Natural killer cell treated with Interleukin-12 subunit alpha and Interleukin-12 subunit beta and Interleukin-15 and Interleukin-18, amount 100 ng/mL, for 72 hours (primary cell): Measurements from ENCODE around the gene TRIM22. TPM values are rescaled to one million over a fixed set of nuclear protein-coding genes. Genes with fewer than 3 reads are reported as not detected.
A peak's percentile ranks its signal among the peaks of the same experiment; 100 is the strongest.
"Not testable (repeated sequence)": the region's sequence is repeated elsewhere in the genome, so short reads cannot be mapped to it uniquely, and the experiment has no call there.

Source experiments
- ATAC-seq, 2 donors: fragments of 150-1000 bp; cut with Tn5 transposase in 1 of 2; sonication (Bioruptor Pico), chemical (Tn5 transposase) in 1 of 2; 2 replicates each; pipeline ENCODE4 v1.10.0; 2021
- DNase-seq: peaks from one replicate; pipeline ENCODE4 v3.0.0; 2022; ENCODE audit warnings: low spot score
- H3K27ac Mint-ChIP-seq, 2 donors: 1 replicate in 1 of 2; 2 replicates in 1 of 2; pipeline ENCODE4 v1.8.0; 2022; ENCODE audit warnings: mixed read lengths in 2 of 2, mild to moderate bottlenecking in 1 of 2, moderate library complexity in 1 of 2
- H3K27me3 Mint-ChIP-seq, 2 donors: 1 replicate in 1 of 2; 2 replicates in 1 of 2; pipeline ENCODE4 v1.8.0; 2022; ENCODE audit warnings: mixed read lengths in 2 of 2
- H3K36me3 Mint-ChIP-seq: one replicate; pipeline ENCODE4 v1.8.0; 2022; ENCODE audit warnings: mixed read lengths
- H3K4me1 Mint-ChIP-seq, 2 donors: 1 replicate in 1 of 2; 2 replicates in 1 of 2; pipeline ENCODE4 v1.8.0; 2022; ENCODE audit warnings: low read depth in 2 of 2, mixed read lengths in 2 of 2, mild to moderate bottlenecking in 1 of 2
- H3K4me3 Mint-ChIP-seq: one replicate; pipeline ENCODE4 v1.8.0; 2022; ENCODE audit warnings: mixed read lengths
- H3K9me3 Mint-ChIP-seq: 2 replicates; pipeline ENCODE4 v1.8.0; 2022; ENCODE audit warnings: mixed read lengths
- total RNA-seq, 2 donors: library from RNA; stranded (reverse); gene quantifications; one replicate each; pipeline ENCODE4 v1.2.3, GENCODE V29; 2022

The TRIM22 gene
- total RNA-seq, 2 donors from 2014 or later = 89.3 to 144 TPM

- peaks cover 17% of the 10 kb centered on the region for H3K36me3 Mint-ChIP-seq
- H3K27ac Mint-ChIP-seq = peak overlapping the region in 1 of 2 donors; percentile 92
- not testable (repeated sequence) for DNase-seq, H3K4me3 Mint-ChIP-seq, ATAC-seq, H3K9me3 Mint-ChIP-seq, H3K27me3 Mint-ChIP-seq
- peaks cover 34 to 35% of the 10 kb centered on the region in 2 donors for H3K4me1 Mint-ChIP-seq
Observed at GRCh38 chr11:5682890-5683441, 6.6 kb upstream of the TRIM22 start.

- H3K36me3 Mint-ChIP-seq = peaks cover 11% of the 10 kb centered on the region
- not testable (repeated sequence) for DNase-seq, ATAC-seq, H3K27me3 Mint-ChIP-seq, H3K9me3 Mint-ChIP-seq
- peak overlapping the region; percentile 92 to 100 for H3K27ac Mint-ChIP-seq
- peak overlapping the region; percentile 93 for H3K4me3 Mint-ChIP-seq
- peaks cover 39 to 41% of the 10 kb centered on the region in 2 donors for H3K4me1 Mint-ChIP-seq
Observed at GRCh38 chr11:5683620-5684019, 6.0 kb upstream of the TRIM22 start.

GRCh38 chr11:5684036-5684645 is 5.4 kb upstream of the TRIM22 start:
- Mint-ChIP-seq H3K9me3 (no peaks in the 10 kb centered on the region), H3K27ac (peak overlapping the region; percentile 92 to 100), H3K4me1 (peaks cover 34 to 41% of the 10 kb centered on the region in 2 donors), H3K4me3 (peak overlapping the region; percentile 93), H3K36me3 (peaks cover 6% of the 10 kb centered on the region), H3K27me3 (no peaks in the 10 kb centered on the region)
- ATAC-seq = peak; percentile 1 to 37
- no peak for DNase-seq

GRCh38 chr11:5684646-5685362 is 4.8 kb upstream of the TRIM22 start, which contains the start of gene TRIM5:
Gene TRIM5 (minus strand): TSS chr11:5685074. CDS start chr11:5680177, 4,897 bp downstream.
- H3K27ac Mint-ChIP-seq = peak within 1 kb of the TSS; percentile 92 to 100
- peak within 1 kb of the TSS; percentile 93 for H3K4me3 Mint-ChIP-seq
- H3K36me3 Mint-ChIP-seq = no peaks in the 10 kb centered on the region
- H3K27me3 Mint-ChIP-seq = no peaks in the 10 kb centered on the region
- H3K9me3 Mint-ChIP-seq = no peaks in the 10 kb centered on the region
- H3K4me1 Mint-ChIP-seq = peaks cover 35 to 42% of the 10 kb centered on the region in 2 donors
- ATAC-seq (peak; percentile 90 to 96), DNase-seq (peak; percentile 87)

- Mint-ChIP-seq H3K27ac (no peak overlapping the region), H3K36me3 (no peaks in the 10 kb centered on the region), H3K4me1 (peaks cover 44 to 58% of the 10 kb centered on the region in 2 donors), H3K9me3 (no peaks in the 10 kb centered on the region), H3K4me3 (no peak overlapping the region), H3K27me3 (no peaks in the 10 kb centered on the region)
- ATAC-seq = no peak
- DNase-seq = no peak
Observed at GRCh38 chr11:5686426-5686825, 3.2 kb upstream of the TRIM22 start.

- no peaks in the 10 kb centered on the region for H3K27me3 Mint-ChIP-seq
- H3K4me3 Mint-ChIP-seq = peak overlapping the region; percentile 41
- no peak for ATAC-seq
- no peak for DNase-seq
- H3K36me3 Mint-ChIP-seq = no peaks in the 10 kb centered on the region
- peak overlapping the region; percentile 84 to 91 for H3K27ac Mint-ChIP-seq
- H3K9me3 Mint-ChIP-seq = no peaks in the 10 kb centered on the region
- H3K4me1 Mint-ChIP-seq = peaks cover 53 to 66% of the 10 kb centered on the region in 2 donors
Observed at GRCh38 chr11:5688482-5688881, 1.1 kb upstream of the TRIM22 start.

- H3K27me3 Mint-ChIP-seq = no peaks in the 10 kb centered on the region
- H3K36me3 Mint-ChIP-seq = no peaks in the 10 kb centered on the region
- no peaks in the 10 kb centered on the region for H3K9me3 Mint-ChIP-seq
- DNase-seq (no peak), ATAC-seq (no peak)
- H3K4me3 Mint-ChIP-seq = peak overlapping the region; percentile 94
- peak overlapping the region; percentile 84 to 91 for H3K27ac Mint-ChIP-seq
- H3K4me1 Mint-ChIP-seq = peaks cover 46 to 61% of the 10 kb centered on the region in 2 donors
Observed at GRCh38 chr11:5690216-5690615, 626 bp downstream of the TRIM22 start.

GRCh38 chr11:5690736-5691135 is 1.1 kb downstream of the TRIM22 start:
- Mint-ChIP-seq H3K27me3 (no peaks in the 10 kb centered on the region), H3K27ac (peak overlapping the region; percentile 84 to 91), H3K4me3 (peak overlapping the region; percentile 94), H3K36me3 (no peaks in the 10 kb centered on the region), H3K9me3 (no peaks in the 10 kb centered on the region), H3K4me1 (peaks cover 46 to 62% of the 10 kb centered on the region in 2 donors)
- DNase-seq (no peak), ATAC-seq (peak; percentile 31 to 40)

GRCh38 chr11:5691238-5691963 is 1.8 kb downstream of the TRIM22 start:
- not testable (repeated sequence) for H3K27me3 Mint-ChIP-seq, H3K36me3 Mint-ChIP-seq, ATAC-seq, DNase-seq, H3K9me3 Mint-ChIP-seq
- Mint-ChIP-seq H3K4me3 (peak overlapping the region; percentile 94), H3K4me1 (peaks cover 48 to 68% of the 10 kb centered on the region in 2 donors), H3K27ac (peak overlapping the region; percentile 84 to 91)

- H3K9me3 Mint-ChIP-seq = no peaks in the 10 kb centered on the region
- no peaks in the 10 kb centered on the region for H3K27me3 Mint-ChIP-seq
- H3K4me1 Mint-ChIP-seq = peaks cover 50 to 72% of the 10 kb centered on the region in 2 donors
- ATAC-seq (no peak), DNase-seq (no peak)
- H3K4me3 Mint-ChIP-seq = peak overlapping the region; percentile 94
- H3K27ac Mint-ChIP-seq = peak overlapping the region; percentile 84 to 91
- H3K36me3 Mint-ChIP-seq = peaks cover 9% of the 10 kb centered on the region
Observed at GRCh38 chr11:5691964-5692361, 2.4 kb downstream of the TRIM22 start.

- Mint-ChIP-seq H3K27me3 (no peaks in the 10 kb centered on the region), H3K9me3 (no peaks in the 10 kb centered on the region), H3K4me3 (peak overlapping the region; percentile 64), H3K27ac (peak overlapping the region; percentile 47 to 72), H3K36me3 (peaks cover 12% of the 10 kb centered on the region), H3K4me1 (peaks cover 46 to 54% of the 10 kb centered on the region in 2 donors)
- no peak for ATAC-seq
- DNase-seq = no peak
Observed at GRCh38 chr11:5694642-5695041, 5.1 kb downstream of the TRIM22 start.

- no peak for ATAC-seq
- Mint-ChIP-seq H3K9me3 (no peaks in the 10 kb centered on the region), H3K4me3 (no peak overlapping the region), H3K27me3 (no peaks in the 10 kb centered on the region), H3K27ac (peak overlapping the region; percentile 58 to 72), H3K36me3 (peaks cover 12% of the 10 kb centered on the region), H3K4me1 (peaks cover 41 to 45% of the 10 kb centered on the region in 2 donors)
- no peak for DNase-seq
Observed at GRCh38 chr11:5695580-5695979, 6.0 kb downstream of the TRIM22 start.

GRCh38 chr11:5696210-5696609 is 6.6 kb downstream of the TRIM22 start:
- Mint-ChIP-seq H3K36me3 (peaks cover 12% of the 10 kb centered on the region), H3K4me1 (peaks cover 43 to 45% of the 10 kb centered on the region in 2 donors), H3K9me3 (no peaks in the 10 kb centered on the region), H3K27ac (peak overlapping the region; percentile 58 to 72), H3K4me3 (no peak overlapping the region), H3K27me3 (no peaks in the 10 kb centered on the region)
- peak in 1 of 2 donors; percentile 34 for ATAC-seq
- DNase-seq = no peak
